DND-41 (cell line): ENCODE results near the gene ZNF468.
"Not testable (repeated sequence)": the region's sequence is repeated elsewhere in the genome, so short reads cannot be mapped to it uniquely, and the experiment has no call there.

Experiments
- CTCF ChIP-seq: IDR thresholded peaks from 2 replicates; pipeline ENCODE4 v1.5.1; 2012; ENCODE audit warnings: borderline replicate concordance, low read length, moderate library complexity, mild to moderate bottlenecking; ENCODE audit not compliant: poor library complexity, severe bottlenecking; ENCODE audit errors: extremely low read depth
- EZH2 ChIP-seq: IDR thresholded peaks from 3 replicates; pipeline ENCODE4 v1.6.1; 2012; ENCODE audit warnings: borderline replicate concordance, low read depth, mild to moderate bottlenecking, moderate library complexity, low read length, inconsistent platforms; ENCODE audit not compliant: severe bottlenecking

DNA sequence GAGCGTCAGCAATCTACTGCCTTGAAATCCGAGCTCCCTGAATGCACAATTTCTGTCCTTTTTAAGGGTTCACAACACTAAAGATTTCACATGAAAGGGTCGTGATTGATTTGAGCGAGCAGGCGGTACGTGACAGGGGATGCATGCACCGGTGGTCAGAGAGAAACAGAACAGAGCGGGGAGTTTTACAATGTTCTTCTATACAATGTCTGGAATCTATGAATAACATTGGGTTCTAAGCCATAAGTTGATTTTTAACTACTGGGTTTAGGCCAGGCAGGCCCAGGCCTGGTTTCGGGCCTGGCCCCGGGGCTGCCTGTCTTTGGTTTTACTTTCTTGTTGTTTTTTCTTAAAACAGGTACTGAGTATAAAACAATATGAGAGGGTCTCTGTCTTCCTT is 41.2 kb upstream of the ZNF468 start:
- TF ChIP-seq CTCF, EZH2: not testable (repeated sequence)
